Epithelial cell of esophagus (primary cell): ENCODE results near the gene LRRC59.
"Not testable (repeated sequence)": the region's sequence is repeated elsewhere in the genome, so short reads cannot be mapped to it uniquely, and the experiment has no call there.

Experiments
- DNase-seq: peaks from one replicate; pipeline ENCODE4 v3.0.0; 2010; ENCODE audit warnings: low read depth
- H3K4me3 ChIP-seq: 2 replicates; pipeline ENCODE4 v1.5.1; 2011; ENCODE audit warnings: mild to moderate bottlenecking, low read length, control low read depth
- TF ChIP-seq, protein P1 (sequence below): IDR thresholded peaks from 2 replicates; pipeline ENCODE4 v1.5.1; 2011; ENCODE audit warnings: low read depth, mild to moderate bottlenecking, low read length, control low read depth, inconsistent platforms; ENCODE audit not compliant: insufficient read depth; ENCODE audit errors: missing control alignments

The LRRC59 gene

DNA sequence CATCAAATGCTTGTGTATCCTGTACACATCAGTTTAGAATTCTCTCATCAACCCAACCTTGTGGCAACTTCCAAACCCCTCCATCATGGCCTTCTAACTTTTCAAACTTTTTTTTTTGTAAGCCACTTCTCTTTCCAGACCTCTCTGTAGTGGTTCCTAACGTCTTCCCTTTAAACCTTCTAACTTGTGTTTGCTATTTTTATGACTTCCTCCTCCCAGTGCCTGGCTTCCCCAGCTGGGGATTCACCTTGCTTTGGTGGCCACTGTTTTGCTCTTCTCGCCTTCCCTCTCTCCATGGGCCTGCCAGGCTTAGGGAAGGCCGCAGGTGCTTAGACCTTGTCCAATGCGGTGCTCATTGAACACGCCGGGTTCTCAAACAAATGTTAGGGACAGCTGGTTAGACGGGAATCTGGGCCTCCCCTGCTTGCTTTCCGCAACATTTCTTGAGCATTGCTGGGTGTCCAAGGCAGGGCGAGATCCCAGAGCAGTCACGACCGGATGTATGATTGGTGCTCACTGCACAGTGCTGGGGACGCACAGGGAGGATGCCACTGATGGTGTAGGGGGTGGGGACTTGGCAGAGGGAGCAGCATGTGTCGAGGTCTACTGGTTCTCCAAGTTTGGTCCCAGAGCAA is 52.5 kb downstream of the LRRC59 start:
- DNase-seq = no peak
- TF ChIP-seq, protein P1, sequence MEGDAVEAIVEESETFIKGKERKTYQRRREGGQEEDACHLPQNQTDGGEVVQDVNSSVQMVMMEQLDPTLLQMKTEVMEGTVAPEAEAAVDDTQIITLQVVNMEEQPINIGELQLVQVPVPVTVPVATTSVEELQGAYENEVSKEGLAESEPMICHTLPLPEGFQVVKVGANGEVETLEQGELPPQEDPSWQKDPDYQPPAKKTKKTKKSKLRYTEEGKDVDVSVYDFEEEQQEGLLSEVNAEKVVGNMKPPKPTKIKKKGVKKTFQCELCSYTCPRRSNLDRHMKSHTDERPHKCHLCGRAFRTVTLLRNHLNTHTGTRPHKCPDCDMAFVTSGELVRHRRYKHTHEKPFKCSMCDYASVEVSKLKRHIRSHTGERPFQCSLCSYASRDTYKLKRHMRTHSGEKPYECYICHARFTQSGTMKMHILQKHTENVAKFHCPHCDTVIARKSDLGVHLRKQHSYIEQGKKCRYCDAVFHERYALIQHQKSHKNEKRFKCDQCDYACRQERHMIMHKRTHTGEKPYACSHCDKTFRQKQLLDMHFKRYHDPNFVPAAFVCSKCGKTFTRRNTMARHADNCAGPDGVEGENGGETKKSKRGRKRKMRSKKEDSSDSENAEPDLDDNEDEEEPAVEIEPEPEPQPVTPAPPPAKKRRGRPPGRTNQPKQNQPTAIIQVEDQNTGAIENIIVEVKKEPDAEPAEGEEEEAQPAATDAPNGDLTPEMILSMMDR = no peak
- no peak overlapping the region for H3K4me3 ChIP-seq

DNA sequence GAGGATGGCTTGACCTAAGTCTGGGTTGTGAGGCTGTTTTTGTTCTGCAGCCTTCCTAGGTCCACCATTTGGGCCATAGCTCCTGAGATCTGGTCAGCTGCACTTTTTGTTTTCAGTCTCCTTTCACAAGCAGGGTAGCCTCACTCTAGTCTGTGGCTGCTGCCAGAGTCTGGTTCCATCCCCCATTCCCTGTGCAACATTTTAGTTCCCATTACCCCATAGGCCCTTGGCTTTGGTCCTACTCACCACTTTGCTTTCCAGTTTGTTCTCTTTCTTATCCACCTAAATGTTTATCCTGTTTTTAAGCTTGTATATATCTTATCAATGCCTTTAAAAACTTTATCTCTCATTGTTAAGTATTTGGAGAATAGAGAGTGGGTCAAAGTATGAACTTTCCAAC is 57.9 kb downstream of the LRRC59 start:
- DNase-seq = no peak
- no peak overlapping the region for H3K4me3 ChIP-seq
- TF ChIP-seq, protein P1 = no peak

DNA sequence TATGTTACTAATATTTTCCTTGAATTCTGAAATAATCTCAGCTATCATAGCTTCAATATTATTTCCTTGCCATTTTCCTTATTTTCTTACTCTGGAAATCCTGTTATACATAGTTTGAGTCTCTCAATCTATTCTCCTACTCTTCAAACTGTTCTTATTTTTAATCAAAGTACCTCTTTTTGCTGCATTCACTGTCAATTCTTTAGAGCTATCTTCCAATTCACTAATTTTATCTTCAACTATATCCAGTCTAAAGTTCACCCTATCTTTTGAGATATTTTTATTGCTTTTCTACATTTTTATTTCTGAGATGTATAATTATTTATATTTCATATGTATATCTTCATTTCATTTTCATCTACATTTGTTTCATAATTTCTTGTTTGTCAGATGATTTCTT is 58.7 kb downstream of the LRRC59 start:
- no peak for DNase-seq
- no peak overlapping the region for H3K4me3 ChIP-seq
- TF ChIP-seq, protein P1 = no peak

DNA sequence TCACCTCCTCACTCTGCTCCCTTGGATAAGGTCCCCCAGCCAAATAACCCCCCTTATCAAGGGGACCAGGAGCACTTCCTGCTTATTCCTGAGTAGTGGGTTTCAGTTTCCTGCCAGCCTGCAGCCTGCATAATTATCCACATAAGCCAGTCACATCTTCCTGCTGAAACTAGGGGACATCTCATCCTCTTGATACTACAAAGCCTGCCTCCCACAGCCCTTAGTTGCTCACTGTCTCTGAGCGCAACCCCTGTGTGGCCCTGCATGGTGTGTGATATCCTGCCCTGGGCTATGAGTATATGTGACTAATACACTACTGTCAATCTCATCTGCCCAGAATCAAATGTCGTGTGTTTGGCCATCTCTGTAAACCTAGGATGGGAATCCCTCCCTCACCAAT is 59.4 kb downstream of the LRRC59 start:
- DNase-seq = peak; percentile 52
- no peak overlapping the region for H3K4me3 ChIP-seq
- TF ChIP-seq, protein P1 = no peak

DNA sequence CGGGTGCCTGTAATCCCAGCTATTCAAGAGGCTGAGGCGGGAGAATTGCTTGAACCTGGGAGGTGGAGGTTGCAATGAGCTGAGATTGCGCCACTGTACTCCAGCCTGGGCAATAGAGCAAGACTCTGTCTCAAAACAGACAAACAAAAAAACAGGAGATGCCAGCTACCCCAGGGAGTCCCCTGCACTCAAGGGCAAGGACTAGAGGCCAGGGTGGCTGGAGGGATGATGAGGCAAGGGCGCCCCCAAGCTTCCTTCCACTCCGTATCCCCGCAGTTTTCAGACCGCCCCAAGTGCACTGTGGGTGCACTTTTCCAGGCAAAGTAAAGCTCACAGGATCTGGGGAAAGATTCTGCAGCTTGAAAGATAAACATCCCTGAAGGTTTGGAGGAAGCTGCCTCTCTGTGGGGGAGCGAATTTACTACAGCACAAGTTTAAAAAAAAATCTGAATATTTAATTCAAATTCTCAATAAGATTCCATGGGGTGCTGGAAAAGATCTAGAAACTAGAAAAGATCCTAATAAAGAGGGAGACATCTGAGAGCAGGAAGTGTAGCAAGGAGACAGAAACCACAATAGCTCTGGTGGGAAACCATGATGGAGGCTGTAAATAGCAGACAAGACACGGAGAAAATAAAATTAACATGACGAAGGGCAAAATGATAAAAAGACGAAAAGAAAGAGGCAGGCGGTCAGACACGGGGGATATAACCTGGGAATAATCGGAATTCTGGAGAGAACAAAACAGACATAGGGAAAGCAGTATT is 63.8 kb downstream of the LRRC59 start:
- not testable (repeated sequence) for DNase-seq, H3K4me3 ChIP-seq

DNA sequence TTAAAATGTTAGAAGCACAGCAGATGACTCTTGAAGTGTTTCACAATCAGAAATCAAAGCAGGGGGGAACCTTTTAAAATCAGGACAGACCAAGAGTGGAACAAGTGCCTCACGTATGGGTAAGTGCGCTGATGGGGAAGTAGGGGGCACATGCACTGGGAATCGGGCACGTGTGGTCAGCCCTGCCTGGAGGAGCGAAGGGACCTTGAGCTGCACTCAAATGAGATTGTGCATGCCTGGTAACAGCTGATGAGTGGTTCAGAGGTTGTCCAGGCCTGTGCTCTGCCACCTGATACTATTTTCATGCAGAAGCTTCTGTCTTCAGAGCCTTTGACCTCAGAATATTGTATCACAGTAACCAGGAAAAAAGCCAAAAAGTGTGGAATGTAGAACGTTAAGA is 65.1 kb downstream of the LRRC59 start:
- DNase-seq = no peak
- TF ChIP-seq, protein P1 = no peak
- no peak overlapping the region for H3K4me3 ChIP-seq
